WERI-Rb-1 (cell line): ENCODE results near the gene ACOX2.
"Not testable (repeated sequence)": the region's sequence is repeated elsewhere in the genome, so short reads cannot be mapped to it uniquely, and the experiment has no call there.

Experiments used
- DNase-seq: peaks from one replicate; pipeline ENCODE4 v3.0.0-alpha.2; 2020
- H3K27ac ChIP-seq: fragments of 250-450 bp; sonication (Bioruptor Pico); 2 replicates; pipeline ENCODE4 v1.5.1; 2020; ENCODE audit warnings: mild to moderate bottlenecking, moderate library complexity
- H3K27me3 ChIP-seq: fragments of 250-450 bp; sonication (Bioruptor Pico); 2 replicates; pipeline ENCODE4 v1.5.1; 2021; ENCODE audit warnings: mild to moderate bottlenecking, low read depth, moderate library complexity; ENCODE audit not compliant: insufficient read depth, severe bottlenecking
- H3K36me3 ChIP-seq: fragments of 250-450 bp; sonication (Bioruptor Pico); 2 replicates; pipeline ENCODE4 v1.5.1; 2020; ENCODE audit warnings: mild to moderate bottlenecking, moderate library complexity
- H3K4me3 ChIP-seq: 2 replicates; pipeline ENCODE4 v1.5.1; 2011; ENCODE audit warnings: low read depth, mild to moderate bottlenecking, control low read depth, low read length
- H3K9me3 ChIP-seq: fragments of 250-450 bp; sonication (Bioruptor Pico); 2 replicates; pipeline ENCODE4 v1.5.1; 2021; ENCODE audit warnings: mild to moderate bottlenecking, moderate library complexity; ENCODE audit not compliant: severe bottlenecking
- CTCF ChIP-seq: IDR thresholded peaks from 2 replicates; pipeline ENCODE4 v1.5.1; 2011; ENCODE audit warnings: low read depth, mild to moderate bottlenecking, control low read depth, inconsistent platforms, low read length

The ACOX2 gene

GRCh38 chr3:58530354-58530865, 6.6 kb downstream of the ACOX2 start:
- no peak overlapping the region for H3K27ac ChIP-seq
- TF ChIP-seq CTCF = no peak
- no peak overlapping the region for H3K4me3 ChIP-seq
- H3K36me3 ChIP-seq = no peaks in the 10 kb centered on the region
- no peak for DNase-seq
- H3K27me3 ChIP-seq = no peaks in the 10 kb centered on the region
- H3K9me3 ChIP-seq = no peaks in the 10 kb centered on the region

GRCh38 chr3:58529516-58530353, 7.3 kb downstream of the ACOX2 start:
- H3K9me3 ChIP-seq = no peaks in the 10 kb centered on the region
- peak; percentile 88 for DNase-seq
- H3K27ac ChIP-seq = no peak overlapping the region
- peak; percentile 92 for TF ChIP-seq CTCF
- no peak overlapping the region for H3K4me3 ChIP-seq
- H3K27me3 ChIP-seq = no peaks in the 10 kb centered on the region
- H3K36me3 ChIP-seq = no peaks in the 10 kb centered on the region

- H3K36me3 ChIP-seq = no peaks in the 10 kb centered on the region
- no peak for DNase-seq
- H3K27me3 ChIP-seq = no peaks in the 10 kb centered on the region
- no peak overlapping the region for H3K27ac ChIP-seq
- H3K4me3 ChIP-seq = no peak overlapping the region
- no peak for TF ChIP-seq CTCF
- H3K9me3 ChIP-seq = no peaks in the 10 kb centered on the region
Measured at GRCh38 chr3:58528629-58529028, 8.4 kb downstream of the ACOX2 start.

- H3K27ac ChIP-seq, H3K9me3 ChIP-seq, H3K36me3 ChIP-seq, H3K4me3 ChIP-seq, DNase-seq, H3K27me3 ChIP-seq: not testable (repeated sequence)
Measured at GRCh38 chr3:58527440-58527839, 9.6 kb downstream of the ACOX2 start.

- Histone ChIP-seq H3K4me3 (no peak overlapping the region), H3K27ac (no peak overlapping the region), H3K36me3 (no peaks in the 10 kb centered on the region), H3K9me3 (no peaks in the 10 kb centered on the region), H3K27me3 (no peaks in the 10 kb centered on the region)
- no peak for TF ChIP-seq CTCF
- DNase-seq = no peak
Measured at GRCh38 chr3:58526515-58526957, 10.5 kb downstream of the ACOX2 start.

- no peaks in the 10 kb centered on the region for H3K27me3 ChIP-seq
- no peak for DNase-seq
- peak overlapping the region; percentile 42 for H3K27ac ChIP-seq
- no peak for TF ChIP-seq CTCF
- H3K4me3 ChIP-seq = no peak overlapping the region
- H3K9me3 ChIP-seq = no peaks in the 10 kb centered on the region
- H3K36me3 ChIP-seq = no peaks in the 10 kb centered on the region
Measured at GRCh38 chr3:58524326-58524888, 12.6 kb downstream of the ACOX2 start.
